Peyer's patch (tissue), 4 donors: Measurements from ENCODE around the gene PPP1R9B.

Experiments
- CTCF ChIP-seq, 6 experiments: fragments of 450-650 bp in 4 of 6; fragments of 200-600 bp in 2 of 6; sonication (generic) in 1 of 6; IDR thresholded peaks; one replicate each; pipeline ENCODE4 v1.5.1; 2017 to 2019; ENCODE audit warnings: antibody characterized with exemption in 6 of 6, mild to moderate bottlenecking in 3 of 6, moderate library complexity in 1 of 6
- POLR2A ChIP-seq, 2 donors: fragments of 450-650 bp; IDR thresholded peaks; one replicate each; pipeline ENCODE4 v1.5.1; 2017; ENCODE audit warnings: antibody characterized with exemption in 2 of 2, mild to moderate bottlenecking in 2 of 2, moderate library complexity in 2 of 2

- TF ChIP-seq POLR2A (IDR thresholded peaks at IDR 0.05): no peak
- no peak for TF ChIP-seq CTCF (IDR thresholded peaks at IDR 0.05)
Observed at GRCh38 chr17:50099003-50099402, 51.5 kb downstream of the PPP1R9B start.
